RWPE1 (cell line): Measurements from ENCODE around the gene NR6A1.

ENCODE experiments used
- CTCF ChIA-PET: fragments of 350-600 bp; sonication (Branson Sonifier 250); formaldehyde crosslinking; extraction: SDS; loops from one replicate; lab custom pipeline; 2021; lab: Yijun Ruan, JAX
- POLR2A ChIA-PET: fragments of 400-600 bp; formaldehyde crosslinking; extraction: SDS; loops from one replicate; lab custom pipeline; 2020; ENCODE audit warnings: antibody characterized with exemption; ENCODE audit not compliant: low non-redundant PET; lab: Yijun Ruan, JAX
- DNase-seq: peaks from one replicate; pipeline ENCODE4 v3.0.0; 2012; ENCODE audit warnings: low spot score
- H3K27ac ChIP-seq: fragments of 450-650 bp; 2 replicates; pipeline ENCODE4 v1.5.1; 2017
- CTCF ChIP-seq: fragments of 450-650 bp; conservative IDR thresholded peaks from 2 replicates; pipeline ENCODE4 v1.5.1; 2017; ENCODE audit warnings: low read depth, mild to moderate bottlenecking

NR6A1 gene

GRCh38 chr9:124550072-124550471 is 221.0 kb downstream of the NR6A1 start:
- H3K27ac ChIP-seq: no peak overlapping the region
- no peak for TF ChIP-seq CTCF
- DNase-seq: no peak
- POLR2A ChIA-PET: interaction anchor here (0.8 kb wide), 1 partner anchor 162 kb away, joined by 3 read pairs; no protein-coding TSS in a partner anchor
- CTCF ChIA-PET: interaction anchor here (0.6 to 1.0 kb wide), 3 partner anchors 13 to 162 kb away, joined by 3 read pairs; no protein-coding TSS in a partner anchor

- POLR2A ChIA-PET: no interaction called here
- no peak overlapping the region for H3K27ac ChIP-seq
- CTCF ChIA-PET: interaction anchor here (0.6 kb wide), 1 partner anchor 65 kb away, joined by 3 read pairs; no protein-coding TSS in a partner anchor
- no peak for TF ChIP-seq CTCF
- DNase-seq: no peak
Measured at GRCh38 chr9:124549016-124549415, 222.1 kb downstream of the NR6A1 start.

GRCh38 chr9:124544535-124544934 is 226.6 kb downstream of the NR6A1 start:
- CTCF ChIA-PET: interaction anchor here (0.6 to 1.7 kb wide), 2 partner anchors 125 to 309 kb away, joined by 3 to 6 read pairs; partner anchors contain the start of gene WDR38
- H3K27ac ChIP-seq: no peak overlapping the region
- TF ChIP-seq CTCF: no peak
- POLR2A ChIA-PET: no interaction called here
- no peak for DNase-seq

GRCh38 chr9:124541824-124542223 is 229.3 kb downstream of the NR6A1 start:
- no peak for DNase-seq
- POLR2A ChIA-PET: no interaction called here
- TF ChIP-seq CTCF: no peak
- CTCF ChIA-PET: no interaction called here
- no peak overlapping the region for H3K27ac ChIP-seq

GRCh38 chr9:124537926-124538325 is 233.2 kb downstream of the NR6A1 start:
- ChIA-PET POLR2A (no interaction called here), CTCF (interaction anchor here (0.6 to 3.5 kb wide), 9 partner anchors 11 to 618 kb away, joined by 3 to 28 read pairs (median 5); no protein-coding TSS in a partner anchor)
- no peak for DNase-seq
- H3K27ac ChIP-seq: no peak overlapping the region
- TF ChIP-seq CTCF: no peak

- H3K27ac ChIP-seq: peak overlapping the region; percentile 3; the same call in 1 of the 2 replicates
- ChIA-PET CTCF (interaction anchor here (0.6 to 3.5 kb wide), 9 partner anchors 9 to 919 kb away, joined by 3 to 28 read pairs (median 5); partner anchors contain the start of gene PSMB7), POLR2A (interaction anchor here (0.6 to 0.7 kb wide), 2 partner anchors 122 to 1516 kb away, joined by 3 read pairs; no protein-coding TSS in a partner anchor)
- DNase-seq: no peak
- no peak for TF ChIP-seq CTCF
Measured at GRCh38 chr9:124535846-124536245, 235.3 kb downstream of the NR6A1 start.
